A549 (cell line): ENCODE measurements around the gene TLE1.

Experiments used
- BCL3 ChIP-seq: fragments of >200 bp; sonication (Bioruptor Twin); formaldehyde crosslinking; IDR thresholded peaks from 3 replicates; pipeline ENCODE4 v1.6.1; 2016
- CBX2 ChIP-seq: fragments of 200-600 bp; sonication (generic); IDR thresholded peaks from 2 replicates; pipeline ENCODE4 v1.6.1; 2016; ENCODE audit warnings: low read depth, mild to moderate bottlenecking, borderline replicate concordance
- CTCF ChIP-seq: fragments of >200 bp; sonication (Bioruptor Twin); formaldehyde crosslinking; IDR thresholded peaks from 3 replicates; pipeline ENCODE4 v1.5.1; 2016
- ELK1 ChIP-seq: fragments of 150-350 bp; IDR thresholded peaks from 2 replicates; pipeline ENCODE4 v1.6.1; 2014; ENCODE audit warnings: low read depth, mild to moderate bottlenecking, low read length
- EP300 ChIP-seq, 2 experiments: fragments of >200 bp; sonication (Bioruptor Twin); formaldehyde crosslinking; IDR thresholded peaks; 2 replicates in 1 of 2; 3 replicates in 1 of 2; pipeline ENCODE4 v1.6.1; 2016 to 2017
- HOXA7 ChIP-seq: fragments of 250-450 bp; sonication (Bioruptor Pico); IDR thresholded peaks from 2 replicates; pipeline ENCODE4 v1.5.0; 2020; ENCODE audit warnings: mild to moderate bottlenecking, moderate library complexity
- MAFK ChIP-seq: fragments of 450-650 bp; IDR thresholded peaks from 2 replicates; pipeline ENCODE4 v1.6.1; 2014; ENCODE audit not compliant: partially characterized antibody
- POLR2A ChIP-seq: IDR thresholded peaks from 2 replicates; pipeline ENCODE4 v1.6.1; 2012; ENCODE audit warnings: mild to moderate bottlenecking, low read length
- POLR2AphosphoS2 ChIP-seq: conservative IDR thresholded peaks from 2 replicates; pipeline ENCODE4 v1.6.1; 2012; ENCODE audit warnings: low read length, improper control_type of control experiment, inconsistent platforms
- RAD21 ChIP-seq, 2 experiments: fragments of >200 bp in 1 of 2; sonication (Bioruptor Twin) in 1 of 2; formaldehyde crosslinking in 1 of 2; IDR thresholded peaks in 1 of 2; conservative IDR thresholded peaks in 1 of 2; 2 replicates in 1 of 2; 3 replicates in 1 of 2; pipeline ENCODE4 v1.6.1; 2012 to 2018; ENCODE audit warnings: inconsistent platforms in 1 of 2
- RFX5 ChIP-seq: fragments of 450-650 bp; IDR thresholded peaks from 2 replicates; pipeline ENCODE4 v1.7.1; 2014; ENCODE audit warnings: antibody characterized with exemption, mild to moderate bottlenecking, moderate library complexity
- SMC3 ChIP-seq: fragments of >200 bp; sonication (Bioruptor Twin); formaldehyde crosslinking; IDR thresholded peaks from 3 replicates; pipeline ENCODE4 v1.6.1; 2018; ENCODE audit warnings: inconsistent platforms
- ZNF302 ChIP-seq: fragments of 250-450 bp; sonication (Bioruptor Pico); IDR thresholded peaks from 2 replicates; pipeline ENCODE4 v1.9.0; 2021; ENCODE audit warnings: inconsistent platforms, mild to moderate bottlenecking, moderate library complexity
- TF ChIP-seq, protein P1 (sequence below): IDR thresholded peaks from 2 replicates; pipeline ENCODE4 v1.6.1; 2012

DNA sequence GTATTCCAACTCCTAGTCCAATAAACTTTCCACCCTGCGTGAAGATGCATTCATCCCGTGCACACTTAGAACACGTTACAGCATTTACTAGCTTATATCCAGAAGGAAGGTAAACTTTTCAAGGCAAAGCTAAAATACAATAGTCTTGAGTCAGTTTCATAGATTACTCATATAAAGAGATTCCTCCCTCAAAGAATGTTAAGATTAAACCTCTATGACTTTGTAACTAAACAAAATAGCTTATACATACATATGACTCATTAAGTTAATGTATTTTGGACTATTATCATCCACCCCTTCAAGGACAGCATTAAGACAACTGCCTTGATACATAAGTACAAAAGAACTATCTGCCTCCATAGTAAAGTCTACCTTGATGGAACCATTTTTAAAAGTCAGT is 36.1 kb downstream of the TLE1 start:
- TF ChIP-seq, protein P1, sequence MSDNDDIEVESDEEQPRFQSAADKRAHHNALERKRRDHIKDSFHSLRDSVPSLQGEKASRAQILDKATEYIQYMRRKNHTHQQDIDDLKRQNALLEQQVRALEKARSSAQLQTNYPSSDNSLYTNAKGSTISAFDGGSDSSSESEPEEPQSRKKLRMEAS = no peak
- TF ChIP-seq CTCF (no peak), RAD21 (conservative IDR thresholded peaks at IDR 0.05 in 1 of 2, IDR thresholded peaks at IDR 0.05 in 1 of 2) (no peak), POLR2A (no peak), RFX5 (no peak), HOXA7 (CRISPR knock-in tag) (no peak), SMC3 (no peak), MAFK (no peak), CBX2 (no peak), ELK1 (no peak), POLR2AphosphoS2 (no peak), BCL3 (no peak), EP300 (IDR thresholded peaks at IDR 0.05) (no peak), ZNF302 (CRISPR knock-in tag) (no peak)
